ENCODE data around the gene SMIM38.
"Not testable (repeated sequence)": the region's sequence is repeated elsewhere in the genome, so short reads cannot be mapped to it uniquely, and the experiment has no call there.

SMIM38 gene

DNA sequence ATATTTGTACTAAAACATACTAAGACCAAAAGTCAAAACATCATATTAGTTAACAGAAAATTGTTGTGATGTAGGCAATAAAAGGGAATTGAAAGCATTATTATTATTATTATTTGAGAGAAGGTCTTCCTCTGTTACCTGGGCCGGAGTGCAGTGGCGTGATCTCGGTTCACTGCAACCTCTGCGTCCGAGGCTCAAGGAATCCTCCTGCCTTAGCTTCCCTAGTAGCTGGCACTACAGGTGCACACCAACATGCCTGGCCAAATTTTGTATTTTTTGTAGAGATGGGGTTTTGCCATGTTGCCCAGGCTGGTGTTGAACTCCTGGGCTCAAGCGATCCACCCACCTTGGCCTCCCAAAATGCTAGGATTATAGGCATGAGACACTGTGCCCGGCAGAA lies 15.6 kb upstream of the SMIM38 start:
- DNase-seq (ENCODE audit: low read depth): not testable (repeated sequence)

- DNase-seq (ENCODE audit: low read depth): no peak
These were observed 15.1 kb upstream of the SMIM38 start for GRCh38 chr11:69140635-69141034.

DNA sequence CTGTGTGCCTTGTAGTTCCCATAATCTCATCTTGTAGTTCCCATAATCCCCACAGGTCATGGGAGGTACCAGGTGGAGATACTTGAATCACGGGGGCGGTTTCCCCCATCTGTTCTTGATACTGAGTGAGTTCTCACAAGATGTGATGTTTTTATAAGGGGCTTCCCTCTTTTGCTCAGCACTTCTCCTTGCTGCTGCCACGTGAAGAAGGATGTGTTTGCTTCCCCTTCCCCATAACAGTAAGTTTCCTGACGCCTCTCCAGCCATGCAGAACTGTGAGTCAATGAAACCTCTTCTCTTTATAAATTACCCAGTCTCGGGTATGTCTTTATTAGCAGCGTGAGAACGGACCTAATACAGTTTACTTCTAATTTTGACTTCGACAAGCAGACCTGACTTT lies 14.0 kb upstream of the SMIM38 start:
- DNase-seq (ENCODE audit: low read depth): no peak

DNA sequence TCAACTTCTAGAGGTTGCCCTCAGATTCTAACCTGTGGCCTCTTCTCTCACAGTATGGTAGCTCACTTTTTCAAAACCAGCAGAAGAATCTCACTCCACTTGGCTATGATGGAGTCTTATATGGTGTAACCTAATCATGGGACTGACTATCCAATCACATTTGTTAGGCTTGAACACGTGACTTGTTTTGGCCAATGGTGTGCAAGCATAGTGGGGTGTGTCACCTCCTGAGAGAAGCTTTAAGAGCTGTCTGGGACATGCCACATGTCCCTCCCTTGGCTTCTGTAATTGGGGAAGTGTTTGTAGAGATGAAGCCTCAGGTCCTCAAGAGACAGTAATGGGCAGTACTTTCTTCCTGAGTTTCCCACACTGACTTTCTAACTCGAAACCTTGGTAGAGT lies 12.8 kb upstream of the SMIM38 start:
- no peak for DNase-seq (ENCODE audit: low read depth)

DNA sequence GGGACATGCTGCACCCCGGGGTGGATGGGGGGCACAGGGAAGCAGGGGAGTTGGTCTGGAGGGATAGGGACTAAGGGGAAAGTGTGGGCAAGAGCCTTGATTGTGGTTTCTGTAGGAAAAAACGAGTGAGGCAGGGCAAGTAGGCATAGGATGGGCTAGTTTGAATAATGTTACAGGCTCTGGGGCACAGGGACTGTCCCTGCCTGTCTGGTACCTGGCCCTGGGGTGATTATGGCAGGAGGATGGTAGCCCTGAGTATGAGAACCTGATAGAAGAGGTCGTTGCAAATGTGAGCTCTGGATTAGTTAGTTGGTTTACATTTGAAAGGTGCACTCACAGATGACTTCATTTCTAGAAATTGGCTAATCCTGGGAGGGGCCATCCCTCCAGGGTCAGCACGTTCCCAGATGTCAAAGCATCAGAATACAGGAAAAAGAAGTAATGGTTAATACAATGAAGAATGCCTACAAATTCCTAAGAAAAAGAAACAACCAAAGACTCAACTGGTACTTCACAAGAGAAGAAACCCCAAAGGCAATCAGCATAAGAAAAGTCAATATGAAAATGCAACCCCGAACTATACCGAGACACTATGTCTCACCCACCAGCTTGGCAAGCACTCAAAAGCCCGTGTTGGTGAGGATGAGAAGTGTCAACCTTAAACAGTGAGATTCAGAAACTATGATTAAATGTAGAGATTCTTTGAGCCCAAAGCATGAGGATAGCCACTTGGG lies 11.3 kb upstream of the SMIM38 start:
- no peak for DNase-seq (ENCODE audit: low read depth)

DNA sequence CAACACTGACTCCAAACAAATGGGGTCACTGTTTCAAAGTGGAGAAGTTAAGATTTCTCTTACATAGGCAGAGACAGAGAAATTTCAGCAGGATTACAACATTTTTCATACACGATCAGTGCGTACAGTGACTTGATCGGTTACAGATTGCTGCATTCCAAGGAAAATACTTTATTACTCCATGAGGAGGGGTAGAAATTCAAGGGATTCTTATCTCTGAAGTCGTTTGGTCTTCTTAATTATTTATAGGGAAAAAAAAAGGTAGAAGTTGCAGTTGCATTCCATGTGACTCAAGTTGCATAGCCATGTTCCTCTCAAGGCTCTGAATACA lies 10.7 kb upstream of the SMIM38 start:
- DNase-seq (ENCODE audit: low read depth): no peak

- DNase-seq (ENCODE audit: low read depth): no peak
These were observed 7.4 kb upstream of the SMIM38 start for GRCh38 chr11:69148377-69148762.

DNA sequence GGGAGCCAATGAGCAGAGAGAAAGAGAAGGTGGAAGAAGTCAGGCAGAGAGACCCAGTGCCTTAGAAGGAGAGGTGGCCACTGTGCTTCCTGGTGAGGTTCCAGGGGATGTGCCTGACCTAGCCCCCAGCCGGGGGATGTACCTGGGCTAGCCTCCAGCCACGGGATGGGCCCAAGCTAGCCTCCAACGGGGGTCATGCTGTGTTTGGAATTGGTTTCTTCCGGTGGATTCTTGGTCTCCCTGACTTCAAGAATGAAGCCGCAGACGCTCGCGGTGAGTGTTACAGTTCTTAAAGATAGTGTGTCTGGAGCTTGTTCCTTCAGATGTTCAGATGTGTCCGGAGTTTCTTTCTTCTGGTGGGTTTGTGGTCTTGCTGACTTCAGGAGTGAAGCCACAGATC lies 6.9 kb upstream of the SMIM38 start:
- DNase-seq (ENCODE audit: low read depth): no peak

DNA sequence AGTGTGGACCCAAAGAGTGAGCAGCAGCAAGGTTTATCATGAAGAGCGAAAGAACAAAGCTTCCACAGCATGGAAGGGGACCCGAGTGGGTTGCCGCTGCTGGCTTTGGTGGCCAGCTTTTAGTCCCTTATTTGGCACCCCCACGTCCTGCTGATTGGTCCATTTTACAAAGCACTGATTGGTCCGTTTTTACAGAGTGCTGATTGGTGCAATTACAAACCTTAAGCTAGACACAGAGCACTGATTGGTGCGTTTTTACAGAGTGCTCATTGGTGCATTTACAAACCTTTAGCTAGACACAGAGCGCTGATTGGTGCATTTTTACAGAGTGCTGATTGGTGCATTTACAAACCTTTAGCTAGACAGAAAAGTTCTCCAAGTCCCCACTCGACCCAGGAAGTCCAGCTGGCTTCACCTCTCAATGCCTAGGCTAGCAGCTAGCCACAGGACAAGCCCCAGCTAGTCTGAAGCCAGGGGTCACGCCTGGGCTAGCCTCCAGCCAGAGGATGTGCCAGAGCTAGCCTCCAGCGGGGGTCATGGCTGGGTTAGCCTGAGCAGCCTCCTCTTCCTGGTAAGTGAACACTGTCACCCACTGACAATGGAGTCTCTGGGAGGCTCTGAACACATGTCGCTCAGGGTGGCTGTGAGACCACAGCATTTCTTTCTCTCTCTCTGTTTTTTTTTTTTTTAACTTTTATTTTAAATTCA lies 6.2 kb upstream of the SMIM38 start:
- DNase-seq (ENCODE audit: low read depth): not testable (repeated sequence)

GRCh38 chr11:69150175-69150574 lies 5.6 kb upstream of the SMIM38 start:
- DNase-seq (ENCODE audit: low read depth): no peak

- DNase-seq (ENCODE audit: low read depth): no peak
These were observed 3.9 kb upstream of the SMIM38 start for GRCh38 chr11:69151836-69152235.

DNA sequence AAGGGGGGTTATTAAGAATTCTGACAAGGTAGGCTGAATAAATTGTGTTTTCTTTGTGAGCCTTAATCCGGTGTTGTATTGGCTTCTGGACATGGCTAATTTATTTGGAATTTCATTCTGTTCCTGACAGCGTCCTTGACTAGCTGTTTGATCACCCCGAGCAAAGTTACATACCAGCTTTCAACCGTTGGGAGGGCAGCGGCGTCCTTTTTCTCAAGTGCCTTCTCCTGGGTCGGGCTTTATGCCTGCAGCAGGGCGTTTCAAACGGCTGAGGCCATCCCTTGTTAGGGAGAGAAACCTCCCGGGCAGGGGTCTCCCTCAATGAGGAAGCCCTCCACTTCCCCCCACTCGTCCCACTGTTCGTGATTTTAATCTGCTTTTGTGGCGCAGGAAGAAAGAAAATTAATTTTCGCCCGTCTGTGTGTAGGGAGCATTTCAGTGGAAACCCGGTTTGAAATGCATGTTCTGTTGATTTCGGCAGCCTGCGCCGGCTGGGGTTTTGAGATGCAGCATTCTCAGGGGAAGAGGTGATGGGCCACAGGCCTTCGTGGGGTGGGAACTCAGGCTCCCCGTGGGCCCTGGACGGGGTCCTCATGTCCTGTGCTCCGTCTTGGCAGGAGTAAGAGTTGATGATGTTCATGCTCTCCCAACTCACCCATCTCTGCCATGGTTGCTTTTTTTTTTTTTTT lies 2.9 kb upstream of the SMIM38 start:
- no peak for DNase-seq (ENCODE audit: low read depth)

- DNase-seq (ENCODE audit: low read depth): peak; percentile 41
These were observed 2.1 kb upstream of the SMIM38 start for GRCh38 chr11:69153661-69154060.

GRCh38 chr11:69154211-69154913 lies 1.4 kb upstream of the SMIM38 start:
- no peak for DNase-seq (ENCODE audit: low read depth)

GRCh38 chr11:69154938-69155301 lies 815 bp upstream of the SMIM38 start:
- no peak for DNase-seq (ENCODE audit: low read depth)

- no peak for DNase-seq (ENCODE audit: low read depth)
These were observed 502 bp downstream of the SMIM38 start for GRCh38 chr11:69156235-69156639.

GRCh38 chr11:69156673-69157155 lies 979 bp downstream of the SMIM38 start:
- DNase-seq (ENCODE audit: low read depth): peak; percentile 21

- peak; percentile 72 for DNase-seq (ENCODE audit: low read depth)
These were observed 1.6 kb downstream of the SMIM38 start for GRCh38 chr11:69157156-69157821.

DNA sequence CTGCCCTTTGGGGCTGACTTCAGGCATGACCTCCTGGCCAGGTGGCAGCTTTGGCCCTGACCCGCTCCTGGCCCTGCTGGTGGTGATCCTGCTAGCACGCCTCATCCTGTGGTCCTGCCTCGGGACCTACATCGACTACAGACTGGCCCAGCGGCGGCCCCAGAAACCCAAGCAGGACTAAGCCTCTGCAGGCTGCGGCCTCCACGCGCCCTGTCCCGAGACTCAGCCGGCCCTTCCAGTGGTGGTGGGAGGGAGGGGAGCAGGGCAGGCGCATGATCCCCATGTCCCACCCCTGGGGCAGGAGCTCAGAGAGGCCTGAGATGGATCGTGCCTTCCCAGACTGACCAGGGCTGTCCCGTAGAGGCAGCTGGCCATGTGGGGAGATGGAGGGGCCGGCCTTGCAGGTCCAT lies 2.1 kb downstream of the SMIM38 start:
- DNase-seq (ENCODE audit: low read depth): no peak

GRCh38 chr11:69158301-69159149 lies 2.8 kb downstream of the SMIM38 start:
- DNase-seq (ENCODE audit: low read depth): no peak
